K562 (cell line): Measurements from ENCODE around the gene NPR1. TPM values are rescaled to one million over a fixed set of nuclear protein-coding genes. Genes with fewer than 3 reads are reported as not detected.

ENCODE experiments used
- ATF7 ChIP-seq: fragments of 450-650 bp; IDR thresholded peaks from 2 replicates; pipeline ENCODE4 v1.7.1; 2014; ENCODE audit warnings: mild to moderate bottlenecking, moderate library complexity
- EP300 ChIP-seq: IDR thresholded peaks from 2 replicates; pipeline ENCODE4 v1.6.1; 2012; ENCODE audit warnings: low read length, improper control_type of control experiment
- FOXM1 ChIP-seq, 2 experiments: fragments of 450-650 bp in 1 of 2; sonication (generic) in 1 of 2; formaldehyde crosslinking in 1 of 2; IDR thresholded peaks; 2 replicates each; pipeline versions ENCODE4 v1.6.1 to v1.9.0; 2017 to 2022; ENCODE audit warnings: low read depth in 2 of 2, mild to moderate bottlenecking in 2 of 2, missing genetic modification reagents in 1 of 2, moderate library complexity in 1 of 2
- GATA2 ChIP-seq: sonication (generic); formaldehyde crosslinking; IDR thresholded peaks from 2 replicates; pipeline ENCODE4 v1.4.0; 2020; ENCODE audit warnings: mild to moderate bottlenecking, missing genetic modification reagents
- GATAD2A ChIP-seq: fragments of 450-650 bp; IDR thresholded peaks from 2 replicates; pipeline ENCODE4 v1.6.1; 2017
- HEY1 ChIP-seq: fragments of 250-450 bp; sonication (Bioruptor Pico); IDR thresholded peaks from 2 replicates; pipeline ENCODE4 v1.5.0; 2020; ENCODE audit warnings: mild to moderate bottlenecking, moderate library complexity, borderline replicate concordance
- KLF13 ChIP-seq: fragments of 450-650 bp; IDR thresholded peaks from 2 replicates; pipeline ENCODE4 v1.6.1; 2016; ENCODE audit warnings: missing genetic modification characterization, low read depth, mild to moderate bottlenecking, missing compliant biosample characterization, moderate library complexity, borderline replicate concordance
- MAZ ChIP-seq, 2 experiments: fragments of 450-650 bp in 1 of 2; sonication (generic) in 1 of 2; formaldehyde crosslinking; IDR thresholded peaks in 1 of 2; conservative IDR thresholded peaks in 1 of 2; 2 replicates each; pipeline versions ENCODE4 v1.4.0 to v1.5.0; 2020; ENCODE audit warnings: mild to moderate bottlenecking in 1 of 2, missing genetic modification reagents in 1 of 2
- MEIS2 ChIP-seq: fragments of 450-650 bp; IDR thresholded peaks from 2 replicates; pipeline ENCODE4 v1.6.1; 2014; ENCODE audit warnings: mild to moderate bottlenecking; ENCODE audit not compliant: partially characterized antibody
- NCOA6 ChIP-seq: fragments of 450-650 bp; IDR thresholded peaks from 2 replicates; pipeline ENCODE4 v1.6.1; 2017; ENCODE audit warnings: mild to moderate bottlenecking
- NR4A1 ChIP-seq, 2 experiments: fragments of 250-450 bp in 1 of 2; fragments of 450-650 bp in 1 of 2; sonication (Bioruptor Pico) in 1 of 2; IDR thresholded peaks; 2 replicates each; pipeline versions ENCODE4 v1.4.0 to v1.6.1; 2016 to 2020; ENCODE audit warnings: mild to moderate bottlenecking in 2 of 2, missing compliant biosample characterization in 1 of 2, missing genetic modification characterization in 1 of 2, moderate library complexity in 1 of 2
- RBM22 ChIP-seq: fragments of 200-400 bp; formaldehyde crosslinking; IDR thresholded peaks from 2 replicates; pipeline ENCODE4 v1.6.1; 2018; ENCODE audit warnings: low read length, low read depth; ENCODE audit not compliant: poor library complexity, severe bottlenecking
- TEAD1 ChIP-seq, 2 experiments: fragments of 450-650 bp in 1 of 2; sonication (generic) in 1 of 2; formaldehyde crosslinking; IDR thresholded peaks; 2 replicates each; pipeline versions ENCODE4 v1.4.0 to v1.8.0; 2020 to 2022; ENCODE audit warnings: mild to moderate bottlenecking in 2 of 2, missing genetic modification reagents in 1 of 2
- TRIM28 ChIP-seq: fragments of 450-650 bp; IDR thresholded peaks from 2 replicates; pipeline ENCODE4 v1.6.1; 2017
- ZKSCAN1 ChIP-seq: fragments of 150-350 bp; IDR thresholded peaks from 2 replicates; pipeline ENCODE4 v1.6.1; 2016; ENCODE audit warnings: low read depth, low read length
- ZNF24 ChIP-seq: fragments of 450-650 bp; IDR thresholded peaks from 2 replicates; pipeline ENCODE4 v1.6.1; 2016
- ZNF253 ChIP-seq: fragments of 250-450 bp; sonication (Bioruptor Pico); conservative IDR thresholded peaks from 2 replicates; pipeline ENCODE4 v1.6.1; 2021; ENCODE audit warnings: mild to moderate bottlenecking
- polyA plus RNA-seq, 8 experiments: library from polyadenylated mRNA; depleted of rRNA in 4 of 8; stranded (reverse) in 5 of 8; unstranded in 3 of 8; fragments of >200 nt; fragmentation: Nextera tagmentation in 2 of 8; fragmentation: Illumina TruSeq in 1 of 8; extraction: Ambion mirVana in 2 of 8; extraction: Trizol in 1 of 8; gene quantifications; 2 replicates each; pipeline versions ENCODE4 v1.2.1 to v1.2.3, GENCODE V29; 2011 to 2014; ENCODE audit warnings: inconsistent platforms in 1 of 8, missing spikeins in 1 of 8
- total RNA-seq, 7 experiments: library from RNA; depleted of rRNA in 6 of 7; stranded (reverse); fragments of >200 nt in 6 of 7; fragmentation: Illumina TruSeq in 2 of 7; extraction: Trizol in 2 of 7; gene quantifications; 2 replicates each; pipeline versions ENCODE4 v1.2.1 to v1.2.3, GENCODE V29; 2011 to 2021; ENCODE audit warnings: low replicate concordance in 1 of 7
- TF ChIP-seq, protein P1 (sequence below): fragments of 250-450 bp; sonication (Bioruptor Pico); IDR thresholded peaks from 2 replicates; pipeline ENCODE4 v1.9.0; 2021; ENCODE audit warnings: mild to moderate bottlenecking, inconsistent platforms
- TF ChIP-seq, protein P2 (sequence below): fragments of 450-650 bp; IDR thresholded peaks from 2 replicates; pipeline ENCODE4 v1.6.1; 2018; ENCODE audit not compliant: partially characterized antibody

The NPR1 gene
- total and polyA plus RNA-seq, 9 of the 15 experiments (the other 6 are each of a cell fraction or from before 2014, with no cell fraction given), result 0.05 to 0.16 (median 0.06) TPM; not detected in 6

DNA sequence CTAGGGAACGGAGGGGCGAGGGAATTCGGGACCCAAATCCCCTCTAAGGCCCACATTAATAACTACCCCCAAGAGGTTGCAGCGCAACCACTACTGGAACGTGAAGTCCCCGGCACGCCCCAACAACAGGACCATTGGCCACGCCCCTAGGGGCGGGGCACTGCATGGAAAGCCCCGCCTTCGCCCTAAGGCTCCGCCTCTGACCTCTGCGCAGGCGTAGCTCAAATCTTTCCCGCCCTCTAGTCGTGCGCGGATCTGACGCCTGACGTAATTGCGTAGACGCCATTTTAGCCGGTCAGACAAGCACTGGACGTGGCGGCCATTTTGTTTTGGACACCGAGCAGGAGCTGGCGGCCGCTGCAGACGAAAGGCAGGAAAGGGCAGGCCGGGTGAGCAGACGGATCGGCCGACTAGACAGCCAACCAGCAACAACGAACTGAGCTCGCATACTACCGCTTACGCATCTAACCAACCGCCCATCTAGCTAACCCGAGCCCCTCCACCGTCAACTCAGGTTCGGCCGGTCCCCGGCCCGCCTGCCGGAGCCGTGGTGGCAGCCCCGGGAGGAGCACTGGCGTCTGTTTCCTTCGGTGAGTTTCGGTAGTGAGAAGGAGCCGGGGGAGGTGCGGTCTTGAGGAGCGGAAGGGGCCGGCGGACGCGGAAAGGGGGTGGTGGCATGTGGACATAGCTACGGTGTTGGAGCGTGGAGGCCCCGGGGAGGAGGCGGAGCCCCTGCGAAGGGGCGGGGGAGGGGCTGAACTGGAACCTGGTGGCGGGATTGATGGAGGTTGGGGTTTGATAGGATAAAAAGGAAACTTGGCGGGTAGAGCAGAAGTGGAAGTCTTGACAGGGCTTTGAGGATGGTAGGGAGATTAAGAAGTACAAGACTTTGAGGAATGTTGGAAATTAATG lies 44.5 kb upstream of the NPR1 start, which contains the start of gene CHTOP (continued):
- TF ChIP-seq KLF13 (tag), result peak; percentile 33
- no peak for TF ChIP-seq GATA2 (CRISPR knock-in tag)
- TF ChIP-seq ZKSCAN1, result peak; percentile 37
- peak; percentile 42 for TF ChIP-seq RBM22
- no peak for TF ChIP-seq GATAD2A
- peak; percentile 62; the same call in 1 of the 2 replicates for TF ChIP-seq HEY1
- TF ChIP-seq, protein P1, sequence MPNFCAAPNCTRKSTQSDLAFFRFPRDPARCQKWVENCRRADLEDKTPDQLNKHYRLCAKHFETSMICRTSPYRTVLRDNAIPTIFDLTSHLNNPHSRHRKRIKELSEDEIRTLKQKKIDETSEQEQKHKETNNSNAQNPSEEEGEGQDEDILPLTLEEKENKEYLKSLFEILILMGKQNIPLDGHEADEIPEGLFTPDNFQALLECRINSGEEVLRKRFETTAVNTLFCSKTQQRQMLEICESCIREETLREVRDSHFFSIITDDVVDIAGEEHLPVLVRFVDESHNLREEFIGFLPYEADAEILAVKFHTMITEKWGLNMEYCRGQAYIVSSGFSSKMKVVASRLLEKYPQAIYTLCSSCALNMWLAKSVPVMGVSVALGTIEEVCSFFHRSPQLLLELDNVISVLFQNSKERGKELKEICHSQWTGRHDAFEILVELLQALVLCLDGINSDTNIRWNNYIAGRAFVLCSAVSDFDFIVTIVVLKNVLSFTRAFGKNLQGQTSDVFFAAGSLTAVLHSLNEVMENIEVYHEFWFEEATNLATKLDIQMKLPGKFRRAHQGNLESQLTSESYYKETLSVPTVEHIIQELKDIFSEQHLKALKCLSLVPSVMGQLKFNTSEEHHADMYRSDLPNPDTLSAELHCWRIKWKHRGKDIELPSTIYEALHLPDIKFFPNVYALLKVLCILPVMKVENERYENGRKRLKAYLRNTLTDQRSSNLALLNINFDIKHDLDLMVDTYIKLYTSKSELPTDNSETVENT (CRISPR knock-in tag), result peak; percentile 25; the same call in 1 of the 2 replicates
- no peak for TF ChIP-seq FOXM1 (IDR thresholded peaks at IDR 0.05; ENCODE audit: low read depth)
- no peak for TF ChIP-seq FOXM1 (CRISPR knock-in tag; IDR thresholded peaks at IDR 0.05; ENCODE audit: low read depth)
- peak; percentile 91 for TF ChIP-seq MEIS2
- peak in 1 of 2 experiments; percentile 66; a peak in 2 of 4 replicates for TF ChIP-seq TEAD1 (CRISPR knock-in tag; IDR thresholded peaks at IDR 0.05)
- TF ChIP-seq NR4A1 (CRISPR knock-in tag; IDR thresholded peaks at IDR 0.05), result no peak
- 0 out of 2 replicates have a peak, but pooled peaks have one; percentile 20 for TF ChIP-seq NR4A1 (tag; IDR thresholded peaks at IDR 0.05)
- TF ChIP-seq, protein P2, sequence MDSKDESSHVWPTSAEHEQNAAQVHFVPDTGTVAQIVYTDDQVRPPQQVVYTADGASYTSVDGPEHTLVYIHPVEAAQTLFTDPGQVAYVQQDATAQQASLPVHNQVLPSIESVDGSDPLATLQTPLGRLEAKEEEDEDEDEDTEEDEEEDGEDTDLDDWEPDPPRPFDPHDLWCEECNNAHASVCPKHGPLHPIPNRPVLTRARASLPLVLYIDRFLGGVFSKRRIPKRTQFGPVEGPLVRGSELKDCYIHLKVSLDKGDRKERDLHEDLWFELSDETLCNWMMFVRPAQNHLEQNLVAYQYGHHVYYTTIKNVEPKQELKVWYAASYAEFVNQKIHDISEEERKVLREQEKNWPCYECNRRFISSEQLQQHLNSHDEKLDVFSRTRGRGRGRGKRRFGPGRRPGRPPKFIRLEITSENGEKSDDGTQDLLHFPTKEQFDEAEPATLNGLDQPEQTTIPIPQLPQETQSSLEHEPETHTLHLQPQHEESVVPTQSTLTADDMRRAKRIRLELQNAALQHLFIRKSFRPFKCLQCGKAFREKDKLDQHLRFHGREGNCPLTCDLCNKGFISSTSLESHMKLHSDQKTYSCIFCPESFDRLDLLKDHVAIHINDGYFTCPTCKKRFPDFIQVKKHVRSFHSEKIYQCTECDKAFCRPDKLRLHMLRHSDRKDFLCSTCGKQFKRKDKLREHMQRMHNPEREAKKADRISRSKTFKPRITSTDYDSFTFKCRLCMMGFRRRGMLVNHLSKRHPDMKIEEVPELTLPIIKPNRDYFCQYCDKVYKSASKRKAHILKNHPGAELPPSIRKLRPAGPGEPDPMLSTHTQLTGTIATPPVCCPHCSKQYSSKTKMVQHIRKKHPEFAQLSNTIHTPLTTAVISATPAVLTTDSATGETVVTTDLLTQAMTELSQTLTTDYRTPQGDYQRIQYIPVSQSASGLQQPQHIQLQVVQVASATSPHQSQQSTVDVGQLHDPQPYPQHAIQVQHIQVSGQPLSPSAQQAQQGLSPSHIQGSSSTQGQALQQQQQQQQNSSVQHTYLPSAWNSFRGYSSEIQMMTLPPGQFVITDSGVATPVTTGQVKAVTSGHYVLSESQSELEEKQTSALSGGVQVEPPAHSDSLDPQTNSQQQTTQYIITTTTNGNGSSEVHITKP, result peak; percentile 36
- TF ChIP-seq ZNF253 (CRISPR knock-in tag), result no peak
- TF ChIP-seq ZNF24, result no peak
- TF ChIP-seq MAZ (CRISPR knock-in tag; conservative IDR thresholded peaks at IDR 0.05 in 1 of 2, IDR thresholded peaks at IDR 0.05 in 1 of 2), result peak; percentile 55 to 65
- TF ChIP-seq NCOA6, result peak; percentile 86
- TF ChIP-seq EP300, result peak; percentile 8; the same call in 1 of the 2 replicates
- TF ChIP-seq TRIM28, result peak; percentile 36; the same call in 1 of the 2 replicates
- peak; percentile 98 for TF ChIP-seq ATF7
